Tibial artery (tissue), 4 donors: ENCODE measurements around the gene TMEM250.
A peak's percentile ranks its signal among the peaks of the same experiment; 100 is the strongest.

Experiments used
- DNase-seq, 2 donors: peaks; one replicate each; pipeline ENCODE4 v3.0.0-alpha.2; 2019
- H3K27ac ChIP-seq, 2 donors: fragments of 200-600 bp; sonication (generic) in 1 of 2; 1 replicate in 1 of 2; 2 replicates in 1 of 2; pipeline ENCODE4 v1.5.1; 2018 to 2019; ENCODE audit warnings: mild to moderate bottlenecking in 1 of 2
- H3K27me3 ChIP-seq, 2 donors: fragments of 200-600 bp; sonication (generic) in 1 of 2; one replicate each; pipeline versions ENCODE4 v1.5.1 to v1.6.0; 2016 to 2019
- H3K36me3 ChIP-seq, 3 donors: fragments of 200-600 bp; sonication (generic) in 2 of 3; one replicate each; pipeline ENCODE4 v1.5.1; 2016 to 2019; ENCODE audit warnings: mild to moderate bottlenecking in 2 of 3
- H3K4me1 ChIP-seq, 4 donors: fragments of 200-600 bp; sonication (generic) in 2 of 4; 1 replicate in 3 of 4; 2 replicates in 1 of 4; pipeline ENCODE4 v1.5.1; 2016 to 2019
- H3K4me3 ChIP-seq, 2 donors: fragments of 200-600 bp; sonication (generic) in 1 of 2; 1 replicate in 1 of 2; 2 replicates in 1 of 2; pipeline ENCODE4 v1.5.1; 2018 to 2019; ENCODE audit warnings: mild to moderate bottlenecking in 2 of 2
- H3K9me3 ChIP-seq, 3 donors: fragments of 200-600 bp; sonication (generic) in 1 of 3; one replicate each; pipeline ENCODE4 v1.5.1; 2016 to 2019
- CTCF ChIP-seq, 2 experiments: fragments of 200-600 bp in 1 of 2; fragments of 450-650 bp in 1 of 2; IDR thresholded peaks; one replicate each; pipeline ENCODE4 v1.5.1; 2017 to 2019; ENCODE audit warnings: antibody characterized with exemption in 2 of 2, mild to moderate bottlenecking in 1 of 2, moderate library complexity in 1 of 2
- intact Hi-C: fragments of 100-400 bp; cut with DNase I; formaldehyde crosslinking; loops from one replicate; pipeline ENCODE4 v1.15.0; 2023; ENCODE audit warnings: low total_unique reads

The TMEM250 gene

DNA sequence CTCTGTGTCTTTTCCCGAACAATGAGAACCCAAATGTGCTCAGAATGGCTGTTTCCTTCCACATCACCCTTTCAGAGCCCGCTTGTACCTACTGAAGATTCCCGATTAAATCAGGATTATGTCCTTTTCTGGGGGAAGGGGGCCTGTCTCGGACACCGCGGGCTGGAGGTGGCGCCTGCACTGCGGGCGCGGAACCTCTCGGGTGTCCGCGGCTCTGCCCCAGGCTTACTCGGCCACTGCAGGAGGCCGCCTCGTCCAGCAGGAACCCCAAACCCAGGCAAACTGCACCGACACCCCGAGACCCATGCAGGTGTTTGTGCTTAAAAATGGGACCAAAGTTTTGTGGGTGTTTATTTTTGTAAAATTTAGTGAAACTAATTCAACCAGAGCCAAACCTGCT is 8.6 kb upstream of the TMEM250 start:
- Histone ChIP-seq H3K27me3 (peaks cover 0 to 70% of the 10 kb centered on the region in 2 donors), H3K27ac (no peak overlapping the region), H3K4me1 (peaks cover 0 to 9% (median 4%) of the 10 kb centered on the region in 4 donors), H3K4me3 (no peak overlapping the region), H3K9me3 (no peaks in the 10 kb centered on the region), H3K36me3 (no peaks in the 10 kb centered on the region)
- no peak for DNase-seq
- TF ChIP-seq CTCF (IDR thresholded peaks at IDR 0.05) = no peak
- intact Hi-C loops = no loop called here

DNA sequence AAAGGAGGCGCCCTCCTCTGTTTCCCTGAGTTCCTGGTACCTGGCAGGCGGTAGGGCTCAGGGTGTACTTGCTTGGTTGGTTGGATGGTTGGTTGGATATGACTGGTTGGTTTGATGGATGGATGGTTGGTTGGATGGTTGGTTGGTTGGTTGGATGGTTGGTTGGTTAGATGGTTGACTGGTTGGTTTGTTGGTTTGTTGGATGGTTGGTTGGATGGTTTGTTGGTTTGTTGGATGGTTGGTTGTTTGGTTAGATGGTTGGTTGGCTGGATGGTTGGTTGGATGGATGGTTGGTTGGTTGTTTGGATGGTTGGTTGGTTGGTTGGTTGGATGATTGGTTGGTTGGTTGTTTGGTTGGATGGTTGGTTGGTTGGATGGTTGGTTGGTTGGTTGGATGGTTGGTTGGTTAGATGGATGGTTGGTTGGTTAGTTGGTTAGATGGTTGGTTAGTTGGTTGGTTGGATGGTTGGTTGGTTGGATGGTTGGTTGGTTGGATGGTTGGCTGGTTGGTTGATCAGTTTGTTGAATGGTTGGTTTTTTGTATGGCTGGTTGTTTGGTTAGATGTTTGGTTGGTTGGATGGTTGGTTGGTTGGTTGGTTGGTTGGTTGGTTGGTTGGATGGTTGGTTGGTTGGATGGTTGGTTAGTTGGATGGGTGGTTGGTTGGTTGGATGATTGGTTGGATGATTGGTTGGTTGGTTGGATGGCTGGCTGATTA is 6.5 kb upstream of the TMEM250 start:
- no peak for DNase-seq
- intact Hi-C loops = loop anchor here (5.0 kb wide), 1 partner anchor 38 kb away; no protein-coding TSS in a partner anchor
- Histone ChIP-seq H3K36me3 (no peaks in the 10 kb centered on the region), H3K4me3 (no peak overlapping the region), H3K27ac (no peak overlapping the region), H3K4me1 (peaks cover 0 to 9% (median 4%) of the 10 kb centered on the region in 4 donors), H3K9me3 (no peaks in the 10 kb centered on the region), H3K27me3 (peaks cover 0 to 49% of the 10 kb centered on the region in 2 donors)
- TF ChIP-seq CTCF (IDR thresholded peaks at IDR 0.05) = no peak

GRCh38 chr9:136122425-136123383 is 4.0 kb upstream of the TMEM250 start:
- Histone ChIP-seq H3K9me3 (no peaks in the 10 kb centered on the region), H3K27ac (no peak overlapping the region), H3K4me1 (peaks cover 0 to 23% (median 16%) of the 10 kb centered on the region in 4 donors), H3K4me3 (no peak overlapping the region), H3K27me3 (peaks cover 0 to 29% of the 10 kb centered on the region in 2 donors), H3K36me3 (no peaks in the 10 kb centered on the region)
- DNase-seq = peak; percentile 67 to 83
- TF ChIP-seq CTCF (IDR thresholded peaks at IDR 0.05) = peak; percentile 97 to 99
- intact Hi-C loops = loop anchor here (1.0 to 5.0 kb wide), 2 partner anchors 35 to 154 kb away; no protein-coding TSS in a partner anchor

GRCh38 chr9:136121801-136122200 is 3.1 kb upstream of the TMEM250 start:
- Histone ChIP-seq H3K4me1 (peaks cover 0 to 32% (median 24%) of the 10 kb centered on the region in 4 donors), H3K9me3 (no peaks in the 10 kb centered on the region), H3K4me3 (no peak overlapping the region), H3K27ac (no peak overlapping the region), H3K27me3 (peaks cover 0 to 22% of the 10 kb centered on the region in 2 donors), H3K36me3 (peaks cover 0 to 3% (median under 1%) of the 10 kb centered on the region in 3 donors)
- TF ChIP-seq CTCF (IDR thresholded peaks at IDR 0.05) = no peak
- DNase-seq = no peak
- intact Hi-C loops = loop anchor here (5.0 kb wide), 1 partner anchor 34 kb away; no protein-coding TSS in a partner anchor

GRCh38 chr9:136120438-136120844 is 1.8 kb upstream of the TMEM250 start:
- Histone ChIP-seq H3K36me3 (peaks cover 0 to 17% (median 14%) of the 10 kb centered on the region in 3 donors), H3K4me1 (peaks cover 0 to 43% (median 24%) of the 10 kb centered on the region in 4 donors), H3K9me3 (no peaks in the 10 kb centered on the region), H3K27me3 (peaks cover 0 to 12% of the 10 kb centered on the region in 2 donors), H3K4me3 (no peak overlapping the region), H3K27ac (peak overlapping the region in 1 of 2 donors; percentile 96)
- no peak for DNase-seq
- intact Hi-C loops = loop anchor here (1.0 to 5.0 kb wide), 2 partner anchors 33 to 254 kb away; no protein-coding TSS in a partner anchor
- no peak for TF ChIP-seq CTCF (IDR thresholded peaks at IDR 0.05)
